HG03095 (cell line): ENCODE data around the gene RARB.

Source experiments
- ATAC-seq: cut with Tn5 transposase; IDR thresholded peaks from one replicate; pipeline ENCODE4 v1.9.1; 2021; ENCODE audit warnings: moderate library complexity; ENCODE audit not compliant: unreplicated experiment

RARB gene

GRCh38 chr3:25421747-25422146, 6.3 kb upstream of the RARB start:
- ATAC-seq: no peak

- no peak for ATAC-seq
These were observed 4.1 kb upstream of the RARB start for GRCh38 chr3:25423780-25424588.

- no peak for ATAC-seq
These were observed 3.4 kb upstream of the RARB start for GRCh38 chr3:25424614-25425013.

GRCh38 chr3:25426408-25426807, 1.7 kb upstream of the RARB start:
- no peak for ATAC-seq

- ATAC-seq: no peak
These were observed 908 bp upstream of the RARB start for GRCh38 chr3:25427155-25427554.

- ATAC-seq: no peak
These were observed 511 bp upstream of the RARB start for GRCh38 chr3:25427563-25427941.

GRCh38 chr3:25428789-25429335, 799 bp downstream of the RARB start:
- no peak for ATAC-seq

- ATAC-seq: no peak
These were observed 1.6 kb downstream of the RARB start for GRCh38 chr3:25429361-25430286.

GRCh38 chr3:25430287-25430934, 2.3 kb downstream of the RARB start:
- ATAC-seq: no peak

GRCh38 chr3:25430935-25431770, 3.1 kb downstream of the RARB start:
- no peak for ATAC-seq

GRCh38 chr3:25432176-25432720, 4.2 kb downstream of the RARB start:
- no peak for ATAC-seq

- ATAC-seq: no peak
These were observed 5.0 kb downstream of the RARB start for GRCh38 chr3:25433106-25433505.

GRCh38 chr3:25433868-25434267, 5.8 kb downstream of the RARB start:
- no peak for ATAC-seq

GRCh38 chr3:25437953-25438352, 9.9 kb downstream of the RARB start:
- no peak for ATAC-seq

- no peak for ATAC-seq
These were observed 10.9 kb downstream of the RARB start for GRCh38 chr3:25438791-25439555.

GRCh38 chr3:25441234-25441856, 13.3 kb downstream of the RARB start:
- no peak for ATAC-seq

- ATAC-seq: no peak
These were observed 14.4 kb downstream of the RARB start for GRCh38 chr3:25442486-25442885.

- no peak for ATAC-seq
These were observed 16.2 kb downstream of the RARB start for GRCh38 chr3:25444273-25444672.

- ATAC-seq: no peak
These were observed 17.7 kb downstream of the RARB start for GRCh38 chr3:25445731-25446130.
